Activated T-cell treated with anti-CD3 and anti-CD28 coated beads, Interleukin-2, amount 50 U/mL, for 24 hours (primary cell): ENCODE data around the gene USP25.

ENCODE experiments used
- DNase-seq: peaks from one replicate; pipeline ENCODE4 v3.0.0-alpha.2; 2020
- H3K27ac Mint-ChIP-seq: 2 replicates; pipeline ENCODE4 v1.8.0; 2020; ENCODE audit warnings: mild to moderate bottlenecking, mixed read lengths
- H3K27me3 Mint-ChIP-seq: 2 replicates; pipeline ENCODE4 v1.8.0; 2020; ENCODE audit warnings: mixed read lengths
- H3K36me3 Mint-ChIP-seq: 2 replicates; pipeline ENCODE4 v1.8.0; 2020; ENCODE audit warnings: low read depth, mixed read lengths
- H3K4me1 Mint-ChIP-seq: 2 replicates; pipeline ENCODE4 v1.8.0; 2020; ENCODE audit warnings: low read depth, mixed read lengths
- H3K4me3 Mint-ChIP-seq: 2 replicates; pipeline ENCODE4 v1.8.0; 2020; ENCODE audit warnings: mild to moderate bottlenecking, moderate library complexity, mixed read lengths
- H3K9me3 Mint-ChIP-seq: 2 replicates; pipeline ENCODE4 v1.8.0; 2020; ENCODE audit warnings: mixed read lengths

Gene USP25, protein sequence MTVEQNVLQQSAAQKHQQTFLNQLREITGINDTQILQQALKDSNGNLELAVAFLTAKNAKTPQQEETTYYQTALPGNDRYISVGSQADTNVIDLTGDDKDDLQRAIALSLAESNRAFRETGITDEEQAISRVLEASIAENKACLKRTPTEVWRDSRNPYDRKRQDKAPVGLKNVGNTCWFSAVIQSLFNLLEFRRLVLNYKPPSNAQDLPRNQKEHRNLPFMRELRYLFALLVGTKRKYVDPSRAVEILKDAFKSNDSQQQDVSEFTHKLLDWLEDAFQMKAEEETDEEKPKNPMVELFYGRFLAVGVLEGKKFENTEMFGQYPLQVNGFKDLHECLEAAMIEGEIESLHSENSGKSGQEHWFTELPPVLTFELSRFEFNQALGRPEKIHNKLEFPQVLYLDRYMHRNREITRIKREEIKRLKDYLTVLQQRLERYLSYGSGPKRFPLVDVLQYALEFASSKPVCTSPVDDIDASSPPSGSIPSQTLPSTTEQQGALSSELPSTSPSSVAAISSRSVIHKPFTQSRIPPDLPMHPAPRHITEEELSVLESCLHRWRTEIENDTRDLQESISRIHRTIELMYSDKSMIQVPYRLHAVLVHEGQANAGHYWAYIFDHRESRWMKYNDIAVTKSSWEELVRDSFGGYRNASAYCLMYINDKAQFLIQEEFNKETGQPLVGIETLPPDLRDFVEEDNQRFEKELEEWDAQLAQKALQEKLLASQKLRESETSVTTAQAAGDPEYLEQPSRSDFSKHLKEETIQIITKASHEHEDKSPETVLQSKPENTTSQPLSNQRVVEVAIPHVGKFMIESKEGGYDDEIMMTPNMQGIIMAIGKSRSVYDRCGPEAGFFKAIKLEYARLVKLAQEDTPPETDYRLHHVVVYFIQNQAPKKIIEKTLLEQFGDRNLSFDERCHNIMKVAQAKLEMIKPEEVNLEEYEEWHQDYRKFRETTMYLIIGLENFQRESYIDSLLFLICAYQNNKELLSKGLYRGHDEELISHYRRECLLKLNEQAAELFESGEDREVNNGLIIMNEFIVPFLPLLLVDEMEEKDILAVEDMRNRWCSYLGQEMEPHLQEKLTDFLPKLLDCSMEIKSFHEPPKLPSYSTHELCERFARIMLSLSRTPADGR

DNA sequence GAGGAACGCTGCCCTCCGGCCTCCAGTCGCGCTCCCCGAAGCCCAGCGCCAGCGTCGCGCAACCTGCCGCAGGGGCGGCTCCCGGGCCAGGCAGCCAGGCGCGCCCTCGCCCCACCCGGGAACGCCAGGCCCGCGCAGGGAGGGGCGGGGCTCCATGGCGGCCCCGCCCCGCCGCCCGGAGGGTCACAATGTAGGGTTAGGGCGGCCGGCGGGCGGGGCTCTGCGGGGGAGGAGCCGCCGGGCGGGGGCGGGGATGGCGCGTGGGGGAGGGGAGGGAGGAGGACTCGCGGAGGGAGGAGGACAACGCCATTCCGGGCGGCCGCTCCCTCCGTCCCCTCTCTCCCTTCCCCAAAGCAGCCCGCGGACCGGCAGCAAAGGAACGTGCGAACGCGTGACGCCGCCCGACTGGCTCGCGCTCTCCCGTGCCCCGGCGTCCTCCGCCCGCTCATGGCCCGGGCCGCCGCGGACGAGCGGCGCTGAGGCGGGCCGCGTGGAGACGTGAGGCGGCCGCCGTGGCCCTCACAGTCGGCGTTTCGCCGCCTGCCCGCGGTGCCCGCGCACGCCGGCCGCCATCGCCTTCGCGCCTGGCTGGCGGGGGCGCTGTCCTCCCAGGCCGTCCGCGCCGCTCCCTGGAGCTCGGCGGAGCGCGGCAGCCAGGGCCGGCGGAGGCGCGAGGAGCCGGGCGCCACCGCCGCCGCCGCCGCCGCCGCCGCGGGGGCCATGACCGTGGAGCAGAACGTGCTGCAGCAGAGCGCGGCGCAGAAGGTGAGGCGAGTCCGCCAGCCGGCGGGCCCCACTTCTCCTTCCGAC lies at the start of gene USP25:
Gene USP25, plus strand, starts transcription at position 309 of the 810 bp plus-strand sequence. Its CDS starts 412 bp downstream, at position 721.
- no peaks in the 10 kb centered on the region for H3K9me3 Mint-ChIP-seq
- H3K4me1 Mint-ChIP-seq, result peaks cover 33% of the 10 kb centered on the region
- H3K36me3 Mint-ChIP-seq, result peaks cover 3% of the 10 kb centered on the region
- peaks cover 4% of the 10 kb centered on the region for H3K27me3 Mint-ChIP-seq
- H3K27ac Mint-ChIP-seq, result peak within 1 kb of the TSS; percentile 93
- peak within 1 kb of the TSS; percentile 91 for H3K4me3 Mint-ChIP-seq
- DNase-seq, result peak; percentile 91

DNA sequence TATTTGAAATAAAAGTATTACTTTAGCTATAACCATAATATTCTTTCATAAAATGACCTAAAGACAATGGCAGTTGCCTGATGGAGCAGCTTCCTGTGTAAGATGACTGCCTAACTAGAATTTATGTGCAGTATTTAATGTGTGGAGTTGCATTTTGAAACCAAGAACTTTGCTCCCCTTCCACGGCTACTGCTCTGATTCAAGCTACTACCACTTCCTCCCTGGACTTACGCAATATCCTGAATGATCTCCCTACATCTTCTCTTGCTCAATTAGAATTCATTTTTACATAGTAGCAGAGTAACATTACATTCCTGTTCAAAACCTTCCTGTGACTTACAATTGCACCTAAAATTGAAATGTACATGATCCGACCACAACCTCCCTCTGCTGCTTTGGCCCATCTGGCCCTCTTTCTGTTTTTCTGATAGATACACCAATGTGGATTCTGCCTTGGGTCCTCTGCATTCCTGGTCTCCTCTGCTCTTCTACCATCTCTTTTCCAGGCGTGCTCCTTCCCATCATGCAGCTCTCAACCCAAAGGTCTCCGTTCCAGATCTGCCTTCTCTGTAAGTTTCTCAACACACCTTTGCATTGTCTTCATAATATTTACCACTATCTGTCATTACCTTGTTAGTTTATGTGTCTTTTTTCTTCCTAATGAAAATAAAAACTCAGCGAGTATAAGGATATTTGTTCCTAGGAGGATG lies 47.4 kb upstream of the USP25 start:
- Mint-ChIP-seq H3K27me3 (no peaks in the 10 kb centered on the region), H3K36me3 (no peaks in the 10 kb centered on the region), H3K27ac (peak overlapping the region; percentile 13), H3K4me3 (no peak overlapping the region), H3K9me3 (no peaks in the 10 kb centered on the region), H3K4me1 (peaks cover 11% of the 10 kb centered on the region)
- DNase-seq, result no peak

DNA sequence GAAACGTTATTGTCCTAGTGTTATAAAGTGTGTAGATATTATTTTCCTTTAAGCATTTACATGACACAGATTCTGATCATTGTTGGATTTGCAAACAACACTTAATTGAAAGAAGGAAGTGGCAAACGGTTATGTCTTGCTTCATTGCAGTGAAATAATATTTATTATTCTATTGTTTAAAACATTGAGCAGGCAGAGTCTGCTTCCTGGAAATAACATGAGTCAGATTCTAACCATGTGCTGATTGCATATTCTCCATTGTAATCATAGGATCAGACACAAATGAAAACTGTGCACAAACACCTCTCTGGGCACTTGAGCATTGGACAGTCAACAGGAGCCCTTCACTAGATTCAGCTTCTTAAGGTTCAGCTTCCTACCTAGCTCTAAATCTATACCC lies 46.8 kb upstream of the USP25 start:
- Mint-ChIP-seq H3K27me3 (no peaks in the 10 kb centered on the region), H3K4me1 (peaks cover 11% of the 10 kb centered on the region), H3K4me3 (no peak overlapping the region), H3K36me3 (no peaks in the 10 kb centered on the region), H3K27ac (no peak overlapping the region), H3K9me3 (no peaks in the 10 kb centered on the region)
- DNase-seq, result no peak

DNA sequence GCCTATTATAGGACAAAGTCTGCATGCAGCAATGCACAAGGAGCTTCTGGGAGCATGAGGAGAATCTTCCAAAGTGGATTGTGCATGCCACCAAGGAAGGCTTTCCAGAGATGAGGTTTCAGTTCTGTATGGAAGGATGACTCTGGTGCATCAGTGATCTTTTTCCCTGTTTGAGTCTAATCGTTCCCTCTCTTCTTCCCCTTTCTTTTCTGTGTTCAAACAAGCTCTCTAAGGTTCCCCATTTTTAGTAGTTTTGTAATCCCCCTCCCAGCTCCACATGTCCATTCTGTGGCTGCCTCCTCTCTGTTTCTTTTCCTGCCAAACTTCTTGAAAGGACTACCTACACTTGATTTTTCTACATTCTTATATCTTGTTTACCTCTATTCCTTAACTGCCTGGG lies 43.3 kb upstream of the USP25 start:
- no peaks in the 10 kb centered on the region for H3K9me3 Mint-ChIP-seq
- no peaks in the 10 kb centered on the region for H3K27me3 Mint-ChIP-seq
- DNase-seq, result no peak
- no peak overlapping the region for H3K4me3 Mint-ChIP-seq
- peaks cover 23% of the 10 kb centered on the region for H3K4me1 Mint-ChIP-seq
- no peak overlapping the region for H3K27ac Mint-ChIP-seq
- H3K36me3 Mint-ChIP-seq, result no peaks in the 10 kb centered on the region

DNA sequence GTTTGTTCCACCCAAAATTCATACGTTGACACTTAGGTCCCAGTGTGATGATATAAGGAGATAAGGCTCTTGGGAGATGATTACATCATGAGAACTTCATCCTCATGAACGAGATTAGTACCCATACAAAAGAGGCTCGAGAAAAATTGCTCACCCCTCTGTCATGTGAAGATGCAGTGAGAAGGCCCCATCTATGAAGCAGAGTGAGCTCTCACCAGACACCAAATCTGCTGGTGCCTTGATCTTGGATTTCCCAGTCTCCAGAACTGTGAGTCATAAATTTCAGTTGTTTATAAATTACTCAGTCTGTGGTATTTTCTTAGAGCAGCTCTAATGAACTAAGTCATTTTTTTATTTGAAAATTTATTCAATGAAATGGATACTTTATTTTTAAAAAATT lies 42.6 kb upstream of the USP25 start:
- peaks cover 22% of the 10 kb centered on the region for H3K4me1 Mint-ChIP-seq
- H3K36me3 Mint-ChIP-seq, result no peaks in the 10 kb centered on the region
- H3K27ac Mint-ChIP-seq, result no peak overlapping the region
- no peaks in the 10 kb centered on the region for H3K9me3 Mint-ChIP-seq
- H3K4me3 Mint-ChIP-seq, result no peak overlapping the region
- H3K27me3 Mint-ChIP-seq, result no peaks in the 10 kb centered on the region
- DNase-seq, result no peak

DNA sequence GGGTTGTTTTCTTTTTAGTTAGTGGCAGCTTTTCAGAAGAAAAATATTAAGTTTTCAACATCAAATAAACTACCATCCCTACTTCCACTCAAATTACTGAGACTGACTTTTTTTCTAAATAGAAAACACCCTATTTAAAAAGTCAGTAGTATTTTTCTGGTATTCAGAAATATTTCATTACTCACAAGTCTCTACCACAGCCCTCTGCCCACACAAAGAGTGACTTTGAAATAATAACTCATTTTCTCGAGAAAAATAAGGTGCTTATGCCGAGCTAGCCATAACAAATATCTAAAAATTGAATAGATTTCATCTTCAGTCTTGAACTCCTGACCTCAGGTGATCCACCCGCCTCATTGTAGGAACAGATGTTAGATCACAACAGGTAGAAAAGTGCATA lies 41.8 kb upstream of the USP25 start:
- no peak for DNase-seq
- Mint-ChIP-seq H3K9me3 (no peaks in the 10 kb centered on the region), H3K4me1 (peaks cover 16% of the 10 kb centered on the region), H3K36me3 (no peaks in the 10 kb centered on the region), H3K4me3 (no peak overlapping the region), H3K27ac (no peak overlapping the region), H3K27me3 (no peaks in the 10 kb centered on the region)

DNA sequence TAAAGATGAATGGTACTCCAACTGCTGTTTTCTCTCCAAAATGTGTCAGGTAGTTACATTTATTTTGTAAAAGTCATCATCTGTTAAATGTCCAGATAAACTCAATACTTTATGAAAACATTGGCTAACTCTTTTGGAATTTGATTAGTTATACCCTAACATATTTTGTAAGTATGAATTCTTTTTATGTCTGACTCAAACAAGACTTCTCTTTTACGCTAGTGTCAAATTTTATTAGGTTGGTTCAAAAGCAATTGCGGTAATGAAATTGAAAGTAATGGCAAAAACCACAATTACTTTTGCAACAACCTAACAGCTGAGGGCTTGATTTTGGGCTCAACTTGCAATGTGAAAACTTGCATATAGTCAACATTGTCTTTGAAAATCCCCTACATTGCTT lies 41.0 kb upstream of the USP25 start:
- no peak overlapping the region for H3K27ac Mint-ChIP-seq
- no peaks in the 10 kb centered on the region for H3K36me3 Mint-ChIP-seq
- no peak overlapping the region for H3K4me3 Mint-ChIP-seq
- no peaks in the 10 kb centered on the region for H3K27me3 Mint-ChIP-seq
- no peak for DNase-seq
- H3K4me1 Mint-ChIP-seq, result peaks cover 15% of the 10 kb centered on the region
- no peaks in the 10 kb centered on the region for H3K9me3 Mint-ChIP-seq

DNA sequence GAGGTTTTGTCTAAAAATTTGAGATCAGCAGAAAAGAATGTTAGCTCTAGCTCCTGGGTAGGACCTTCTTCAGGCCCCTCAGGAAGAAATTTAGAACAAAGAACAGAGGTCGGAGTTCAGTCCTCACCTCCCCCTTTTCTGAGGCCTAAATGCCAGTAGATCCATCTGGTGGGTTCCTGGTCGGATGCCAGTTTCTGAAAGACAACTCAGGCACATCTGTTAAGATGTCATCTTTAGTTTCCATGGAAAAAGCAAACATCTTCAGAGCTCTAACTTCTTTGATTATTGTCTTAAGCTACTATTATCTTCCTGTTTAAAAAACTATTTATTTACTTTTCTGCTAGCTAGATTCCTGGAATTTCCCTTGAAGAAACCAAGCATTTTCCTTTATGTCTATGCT lies 37.1 kb upstream of the USP25 start:
- Mint-ChIP-seq H3K4me1 (peaks cover 12% of the 10 kb centered on the region), H3K4me3 (no peak overlapping the region), H3K9me3 (no peaks in the 10 kb centered on the region), H3K27me3 (peaks cover 11% of the 10 kb centered on the region), H3K36me3 (no peaks in the 10 kb centered on the region), H3K27ac (no peak overlapping the region)
- no peak for DNase-seq

DNA sequence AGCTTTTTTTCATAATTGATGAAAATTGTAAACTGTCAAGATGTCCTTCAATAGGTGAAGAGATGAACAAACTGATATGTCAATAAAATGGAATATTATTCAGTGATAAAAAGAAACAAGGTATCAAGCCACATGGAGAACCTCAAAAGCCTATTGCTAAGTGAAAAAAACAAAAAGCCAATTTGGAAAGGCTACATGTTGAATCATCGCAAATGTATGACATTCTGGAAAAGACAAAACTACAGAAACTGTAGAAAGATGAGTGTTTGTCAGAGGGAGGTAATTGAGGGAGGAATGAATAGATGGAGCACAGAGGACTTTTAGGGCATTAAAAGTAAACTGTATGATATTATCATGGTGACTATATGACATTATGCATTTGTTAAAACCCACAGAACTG lies 34.5 kb upstream of the USP25 start:
- H3K4me1 Mint-ChIP-seq, result no peaks in the 10 kb centered on the region
- H3K9me3 Mint-ChIP-seq, result no peaks in the 10 kb centered on the region
- no peak overlapping the region for H3K27ac Mint-ChIP-seq
- H3K36me3 Mint-ChIP-seq, result no peaks in the 10 kb centered on the region
- DNase-seq, result no peak
- H3K4me3 Mint-ChIP-seq, result no peak overlapping the region
- peaks cover 11% of the 10 kb centered on the region for H3K27me3 Mint-ChIP-seq

DNA sequence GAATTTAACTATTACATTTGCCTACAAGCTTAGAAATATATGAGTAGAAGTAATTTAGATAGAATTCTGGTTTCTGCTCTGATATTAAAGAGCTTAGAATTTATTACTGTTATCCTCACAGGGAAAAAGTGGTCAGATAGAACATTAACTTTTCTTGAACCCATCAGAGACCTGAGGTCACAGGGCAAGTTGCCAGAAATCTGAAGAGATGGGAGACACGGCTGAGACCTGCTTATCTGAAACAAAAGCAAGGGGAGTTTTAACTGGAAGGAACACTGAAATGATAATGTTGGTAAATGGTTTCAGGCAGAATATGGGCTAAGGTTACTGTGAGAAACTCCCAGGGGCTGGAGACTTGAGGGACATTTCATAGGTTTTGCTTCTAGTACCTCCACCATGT lies 28.0 kb upstream of the USP25 start:
- Mint-ChIP-seq H3K27me3 (no peaks in the 10 kb centered on the region), H3K36me3 (no peaks in the 10 kb centered on the region), H3K27ac (no peak overlapping the region), H3K4me3 (no peak overlapping the region), H3K4me1 (no peaks in the 10 kb centered on the region), H3K9me3 (peaks cover 13% of the 10 kb centered on the region)
- DNase-seq, result no peak

DNA sequence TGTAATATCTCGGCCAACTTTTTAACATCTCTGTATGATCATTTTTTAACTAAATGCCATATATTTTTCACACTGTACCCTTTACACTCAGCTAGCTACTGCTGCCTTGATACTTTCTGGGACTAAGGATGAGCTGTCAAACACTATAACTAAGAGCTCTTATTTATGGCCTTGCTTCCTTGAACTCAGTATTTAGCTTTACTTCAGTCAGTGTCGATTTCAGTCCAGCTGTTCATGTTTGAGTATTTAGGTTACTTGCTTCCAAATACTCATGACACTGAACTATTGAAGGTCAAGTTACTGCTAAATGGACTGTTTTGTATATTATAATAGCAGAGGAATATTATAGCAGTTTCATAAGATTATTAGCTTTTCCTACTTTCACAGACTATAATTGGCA lies 25.9 kb upstream of the USP25 start:
- no peak overlapping the region for H3K4me3 Mint-ChIP-seq
- H3K36me3 Mint-ChIP-seq, result no peaks in the 10 kb centered on the region
- H3K27ac Mint-ChIP-seq, result no peak overlapping the region
- no peaks in the 10 kb centered on the region for H3K27me3 Mint-ChIP-seq
- no peaks in the 10 kb centered on the region for H3K4me1 Mint-ChIP-seq
- DNase-seq, result no peak
- H3K9me3 Mint-ChIP-seq, result peaks cover 13% of the 10 kb centered on the region

DNA sequence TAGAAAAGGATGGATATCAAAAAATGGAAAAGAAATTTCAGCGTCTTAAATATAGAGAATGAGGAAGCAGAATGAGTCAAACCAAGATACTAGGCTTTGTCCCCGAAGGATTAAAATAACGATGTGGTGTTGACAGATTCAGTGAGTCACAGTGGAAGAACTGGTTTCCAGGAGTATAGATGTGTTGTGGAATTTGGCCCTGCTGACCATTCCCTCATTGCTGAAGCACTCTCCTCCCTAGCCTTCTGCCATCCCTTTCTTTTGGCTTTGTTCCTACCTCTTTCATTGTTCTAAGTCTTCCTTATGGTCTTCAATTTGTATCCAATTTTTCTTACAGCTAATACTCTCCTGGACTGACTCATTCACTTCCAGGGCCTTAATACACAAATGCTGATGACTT lies 23.1 kb upstream of the USP25 start:
- Mint-ChIP-seq H3K27me3 (peaks cover 2% of the 10 kb centered on the region), H3K9me3 (peaks cover 13% of the 10 kb centered on the region), H3K4me3 (no peak overlapping the region), H3K27ac (no peak overlapping the region), H3K36me3 (no peaks in the 10 kb centered on the region), H3K4me1 (no peaks in the 10 kb centered on the region)
- no peak for DNase-seq

DNA sequence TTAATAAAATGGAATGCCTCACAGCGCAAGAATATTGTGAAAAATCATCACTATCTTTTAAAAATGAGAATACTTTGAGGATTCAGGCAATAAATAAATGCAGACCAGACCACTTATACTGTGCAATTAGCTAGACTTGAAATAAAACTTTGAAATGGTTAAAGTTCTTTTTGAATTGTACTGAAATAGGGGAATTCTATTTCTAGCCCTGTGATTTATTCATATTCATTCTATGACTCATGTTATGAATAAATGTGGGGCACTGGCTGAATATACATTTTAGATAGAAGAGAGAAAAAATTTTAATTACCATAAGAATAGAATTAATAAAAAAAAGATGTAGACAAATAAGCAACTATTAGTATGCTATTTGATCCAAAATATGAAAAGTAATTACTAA lies 16.4 kb upstream of the USP25 start:
- H3K27me3 Mint-ChIP-seq, result peaks cover 2% of the 10 kb centered on the region
- H3K27ac Mint-ChIP-seq, result no peak overlapping the region
- H3K4me1 Mint-ChIP-seq, result no peaks in the 10 kb centered on the region

DNA sequence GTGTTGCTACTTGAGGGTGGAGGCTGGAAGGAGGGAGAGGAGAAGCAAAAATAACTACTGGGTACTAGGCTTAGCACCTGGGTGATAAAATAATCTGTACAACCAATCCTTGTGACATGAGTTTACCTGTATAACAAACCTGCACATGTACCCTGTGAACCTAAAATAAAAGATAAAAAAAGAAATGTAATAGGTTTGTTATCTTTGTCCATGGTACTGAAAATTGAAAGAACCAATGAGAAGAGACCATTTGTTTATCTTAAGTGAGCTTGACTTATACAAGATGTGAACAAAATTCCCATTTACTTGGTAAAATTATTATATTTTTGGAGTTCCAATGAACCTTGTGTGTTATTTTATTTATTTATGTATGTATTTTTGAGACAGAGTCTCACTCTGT lies 11.1 kb upstream of the USP25 start:
- H3K36me3 Mint-ChIP-seq, result no peaks in the 10 kb centered on the region
- DNase-seq, result no peak
- H3K27ac Mint-ChIP-seq, result no peak overlapping the region
- H3K27me3 Mint-ChIP-seq, result no peaks in the 10 kb centered on the region
- H3K4me1 Mint-ChIP-seq, result no peaks in the 10 kb centered on the region
- peaks cover 5% of the 10 kb centered on the region for H3K9me3 Mint-ChIP-seq
- H3K4me3 Mint-ChIP-seq, result no peak overlapping the region

More for the DNA sequence above, 16.4 kb upstream of the USP25 start:
- Mint-ChIP-seq H3K4me3 (no peak overlapping the region), H3K36me3 (no peaks in the 10 kb centered on the region), H3K9me3 (no peaks in the 10 kb centered on the region)
- no peak for DNase-seq
